K562 (cell line): Measurements from ENCODE around the gene SCAMP3. TPM values are rescaled to one million over a fixed set of nuclear protein-coding genes. Genes with fewer than 3 reads are reported as not detected.
A peak's percentile ranks its signal among the peaks of the same experiment; 100 is the strongest.

Source experiments
- ADNP ChIP-seq: fragments of 200-800 bp; sonication (Bioruptor generic); IDR thresholded peaks from 2 replicates; pipeline ENCODE4 v1.6.1; 2016; ENCODE audit warnings: missing genetic modification characterization, missing compliant biosample characterization
- ELF1 ChIP-seq: fragments of 200-800 bp; sonication (Bioruptor generic); IDR thresholded peaks from 2 replicates; pipeline ENCODE4 v1.6.1; 2016; ENCODE audit warnings: missing genetic modification characterization, missing compliant biosample characterization
- ETS2 ChIP-seq: IDR thresholded peaks from 2 replicates; pipeline ENCODE4 v1.6.1; 2016; ENCODE audit warnings: borderline replicate concordance, missing genetic modification characterization, mild to moderate bottlenecking, moderate library complexity, missing compliant biosample characterization; ENCODE audit not compliant: poor library complexity, severe bottlenecking
- EZH2 ChIP-seq: IDR thresholded peaks from 2 replicates; pipeline ENCODE4 v1.6.1; 2012; ENCODE audit warnings: low read depth, mild to moderate bottlenecking, inconsistent platforms, low read length, borderline replicate concordance
- FOXJ3 ChIP-seq: sonication (generic); formaldehyde crosslinking; IDR thresholded peaks from 2 replicates; pipeline ENCODE4 v1.4.0; 2020; ENCODE audit warnings: mild to moderate bottlenecking, missing genetic modification reagents
- HCFC1 ChIP-seq: IDR thresholded peaks from 2 replicates; pipeline ENCODE4 v1.6.1; 2012; ENCODE audit warnings: low read depth, low read length, improper control_type of control experiment
- HEY1 ChIP-seq: fragments of 250-450 bp; sonication (Bioruptor Pico); IDR thresholded peaks from 2 replicates; pipeline ENCODE4 v1.5.0; 2020; ENCODE audit warnings: mild to moderate bottlenecking, moderate library complexity, borderline replicate concordance
- KLF1 ChIP-seq: fragments of 450-650 bp; IDR thresholded peaks from 2 replicates; pipeline ENCODE4 v1.6.1; 2016; ENCODE audit warnings: missing genetic modification characterization, missing compliant biosample characterization
- MED1 ChIP-seq: sonication (generic); formaldehyde crosslinking; IDR thresholded peaks from 2 replicates; pipeline ENCODE4 v1.8.1; 2023; ENCODE audit warnings: missing genetic modification reagents, borderline replicate concordance
- MEF2D ChIP-seq: conservative IDR thresholded peaks from 2 replicates; pipeline ENCODE4 v1.6.1; 2016; ENCODE audit warnings: low read depth, missing genetic modification characterization, missing compliant biosample characterization
- NFE2L1 ChIP-seq: fragments of 450-650 bp; IDR thresholded peaks from 2 replicates; pipeline ENCODE4 v1.6.1; 2016; ENCODE audit warnings: missing genetic modification characterization, low read depth, mild to moderate bottlenecking, missing compliant biosample characterization, moderate library complexity, borderline replicate concordance
- NRF1 ChIP-seq, 2 experiments: fragments of 450-650 bp; IDR thresholded peaks in 1 of 2; conservative IDR thresholded peaks in 1 of 2; 2 replicates each; pipeline ENCODE4 v1.6.1; 2014; ENCODE audit warnings: mild to moderate bottlenecking in 2 of 2
- SMAD3 ChIP-seq: fragments of 450-650 bp; formaldehyde crosslinking; conservative IDR thresholded peaks from 2 replicates; pipeline ENCODE4 v1.4.0; 2020; ENCODE audit warnings: mild to moderate bottlenecking
- U2AF2 ChIP-seq: fragments of 200-400 bp; formaldehyde crosslinking; optimal IDR thresholded peaks from 2 replicates; pipeline ENCODE3; 2017; ENCODE audit warnings: low read depth, mild to moderate bottlenecking, low read length
- WHSC1 ChIP-seq: IDR thresholded peaks from one replicate; pipeline ENCODE4 v1.6.1; 2012; ENCODE audit warnings: low read length, control low read depth, inconsistent platforms
- XRCC3 ChIP-seq: fragments of 450-650 bp; IDR thresholded peaks from 2 replicates; pipeline ENCODE4 v1.6.1; 2017; ENCODE audit warnings: mild to moderate bottlenecking, moderate library complexity
- ZBTB5 ChIP-seq: fragments of 450-650 bp; IDR thresholded peaks from 2 replicates; pipeline ENCODE4 v1.6.1; 2017; ENCODE audit warnings: antibody characterized with exemption
- ZNF347 ChIP-seq: fragments of 450-650 bp; formaldehyde crosslinking; IDR thresholded peaks from 2 replicates; pipeline ENCODE4 v1.4.0; 2020; ENCODE audit warnings: low read depth, mild to moderate bottlenecking, moderate library complexity
- polyA plus RNA-seq, 8 experiments: library from polyadenylated mRNA; depleted of rRNA in 4 of 8; stranded (reverse) in 5 of 8; unstranded in 3 of 8; fragments of >200 nt; fragmentation: Nextera tagmentation in 2 of 8; fragmentation: Illumina TruSeq in 1 of 8; extraction: Ambion mirVana in 2 of 8; extraction: Trizol in 1 of 8; gene quantifications; 2 replicates each; pipeline versions ENCODE4 v1.2.1 to v1.2.3, GENCODE V29; 2011 to 2014; ENCODE audit warnings: inconsistent platforms in 1 of 8, missing spikeins in 1 of 8
- total RNA-seq, 7 experiments: library from RNA; depleted of rRNA in 6 of 7; stranded (reverse); fragments of >200 nt in 6 of 7; fragmentation: Illumina TruSeq in 2 of 7; extraction: Trizol in 2 of 7; gene quantifications; 2 replicates each; pipeline versions ENCODE4 v1.2.1 to v1.2.3, GENCODE V29; 2011 to 2021; ENCODE audit warnings: low replicate concordance in 1 of 7
- TF ChIP-seq, protein P1 (sequence below): fragments of 450-650 bp; IDR thresholded peaks from 2 replicates; pipeline ENCODE4 v1.6.1; 2018; ENCODE audit not compliant: partially characterized antibody
- TF ChIP-seq, protein P2 (sequence below): fragments of 250-450 bp; sonication (Bioruptor Pico); IDR thresholded peaks from 2 replicates; pipeline ENCODE4 v1.8.0; 2021; ENCODE audit warnings: moderate library complexity, mild to moderate bottlenecking, inconsistent platforms
- TF ChIP-seq, protein P3 (sequence below): fragments of 450-650 bp; formaldehyde crosslinking; conservative IDR thresholded peaks from 2 replicates; pipeline ENCODE4 v1.4.0; 2022; ENCODE audit warnings: mild to moderate bottlenecking, missing genetic modification characterization

The SCAMP3 gene
- total and polyA plus RNA-seq, 9 of the 15 experiments (the other 6 are each of a cell fraction or from before 2014, with no cell fraction given) = 14.2 to 131 (median 86.1) TPM

DNA sequence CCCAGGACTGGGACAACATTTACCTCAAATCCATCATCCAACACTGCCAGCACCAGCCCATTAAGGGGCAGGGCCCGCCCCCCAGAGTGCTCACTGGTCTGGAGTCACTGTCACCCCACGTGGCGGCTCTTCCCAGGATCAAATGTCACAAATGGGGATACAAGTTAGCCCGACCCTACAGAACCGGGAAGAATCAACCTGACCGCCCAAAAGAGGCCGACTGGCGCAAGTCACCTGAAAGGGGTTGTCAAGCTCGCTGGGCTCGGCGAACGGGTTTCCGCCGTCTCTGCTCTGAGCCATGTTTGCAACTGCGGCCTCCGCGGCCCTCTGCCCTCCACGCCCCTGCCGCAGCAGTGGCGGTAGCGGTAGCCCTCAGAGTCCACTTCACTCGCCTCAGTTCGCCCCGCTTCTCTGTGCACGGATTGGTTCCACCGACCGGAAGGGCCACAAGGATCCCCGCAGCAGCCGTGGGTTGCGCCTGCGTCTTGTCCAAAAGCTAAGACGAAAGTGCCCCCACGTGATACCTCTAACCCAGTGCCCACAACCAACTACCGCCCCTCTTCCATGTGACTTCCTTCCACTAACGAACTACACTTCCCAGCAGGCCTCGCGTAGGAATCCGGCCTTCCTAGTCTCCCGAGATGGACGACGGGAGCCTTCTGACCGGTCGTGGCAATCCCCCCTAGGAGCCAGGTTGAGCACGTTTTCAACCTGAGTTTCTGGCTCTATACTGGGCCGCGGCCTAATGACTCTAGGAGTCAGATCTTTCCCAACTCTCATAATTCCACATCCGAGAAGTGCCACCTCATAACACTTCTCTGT, at the start of gene SCAMP3 (continued):
- TF ChIP-seq, protein P1, sequence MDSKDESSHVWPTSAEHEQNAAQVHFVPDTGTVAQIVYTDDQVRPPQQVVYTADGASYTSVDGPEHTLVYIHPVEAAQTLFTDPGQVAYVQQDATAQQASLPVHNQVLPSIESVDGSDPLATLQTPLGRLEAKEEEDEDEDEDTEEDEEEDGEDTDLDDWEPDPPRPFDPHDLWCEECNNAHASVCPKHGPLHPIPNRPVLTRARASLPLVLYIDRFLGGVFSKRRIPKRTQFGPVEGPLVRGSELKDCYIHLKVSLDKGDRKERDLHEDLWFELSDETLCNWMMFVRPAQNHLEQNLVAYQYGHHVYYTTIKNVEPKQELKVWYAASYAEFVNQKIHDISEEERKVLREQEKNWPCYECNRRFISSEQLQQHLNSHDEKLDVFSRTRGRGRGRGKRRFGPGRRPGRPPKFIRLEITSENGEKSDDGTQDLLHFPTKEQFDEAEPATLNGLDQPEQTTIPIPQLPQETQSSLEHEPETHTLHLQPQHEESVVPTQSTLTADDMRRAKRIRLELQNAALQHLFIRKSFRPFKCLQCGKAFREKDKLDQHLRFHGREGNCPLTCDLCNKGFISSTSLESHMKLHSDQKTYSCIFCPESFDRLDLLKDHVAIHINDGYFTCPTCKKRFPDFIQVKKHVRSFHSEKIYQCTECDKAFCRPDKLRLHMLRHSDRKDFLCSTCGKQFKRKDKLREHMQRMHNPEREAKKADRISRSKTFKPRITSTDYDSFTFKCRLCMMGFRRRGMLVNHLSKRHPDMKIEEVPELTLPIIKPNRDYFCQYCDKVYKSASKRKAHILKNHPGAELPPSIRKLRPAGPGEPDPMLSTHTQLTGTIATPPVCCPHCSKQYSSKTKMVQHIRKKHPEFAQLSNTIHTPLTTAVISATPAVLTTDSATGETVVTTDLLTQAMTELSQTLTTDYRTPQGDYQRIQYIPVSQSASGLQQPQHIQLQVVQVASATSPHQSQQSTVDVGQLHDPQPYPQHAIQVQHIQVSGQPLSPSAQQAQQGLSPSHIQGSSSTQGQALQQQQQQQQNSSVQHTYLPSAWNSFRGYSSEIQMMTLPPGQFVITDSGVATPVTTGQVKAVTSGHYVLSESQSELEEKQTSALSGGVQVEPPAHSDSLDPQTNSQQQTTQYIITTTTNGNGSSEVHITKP = peak; percentile 88
- TF ChIP-seq ETS2 (no peak), MED1 (CRISPR knock-in tag) (no peak), NFE2L1 (tag) (no peak), WHSC1 (no peak), HCFC1 (peak; percentile 96), MEF2D (no peak), NRF1 (conservative IDR thresholded peaks at IDR 0.05 in 1 of 2, IDR thresholded peaks at IDR 0.05 in 1 of 2) (peak; percentile 94 to 95), XRCC3 (no peak), ZNF347 (CRISPR knock-in tag) (no peak), HEY1 (CRISPR knock-in tag) (peak; percentile 82), U2AF2 (no peak), SMAD3 (CRISPR knock-in tag) (peak; percentile 64; the same call in 1 of the 2 replicates), ADNP (tag) (no peak), KLF1 (tag) (peak; percentile 26; the same call in 1 of the 2 replicates), FOXJ3 (no peak), ZBTB5 (no peak), ELF1 (peak; percentile 93), EZH2 (no peak)
- TF ChIP-seq, protein P2, sequence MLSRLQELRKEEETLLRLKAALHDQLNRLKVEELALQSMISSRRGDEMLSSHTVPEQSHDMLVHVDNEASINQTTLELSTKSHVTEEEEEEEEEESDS (CRISPR knock-in tag) = no peak
- TF ChIP-seq, protein P3, sequence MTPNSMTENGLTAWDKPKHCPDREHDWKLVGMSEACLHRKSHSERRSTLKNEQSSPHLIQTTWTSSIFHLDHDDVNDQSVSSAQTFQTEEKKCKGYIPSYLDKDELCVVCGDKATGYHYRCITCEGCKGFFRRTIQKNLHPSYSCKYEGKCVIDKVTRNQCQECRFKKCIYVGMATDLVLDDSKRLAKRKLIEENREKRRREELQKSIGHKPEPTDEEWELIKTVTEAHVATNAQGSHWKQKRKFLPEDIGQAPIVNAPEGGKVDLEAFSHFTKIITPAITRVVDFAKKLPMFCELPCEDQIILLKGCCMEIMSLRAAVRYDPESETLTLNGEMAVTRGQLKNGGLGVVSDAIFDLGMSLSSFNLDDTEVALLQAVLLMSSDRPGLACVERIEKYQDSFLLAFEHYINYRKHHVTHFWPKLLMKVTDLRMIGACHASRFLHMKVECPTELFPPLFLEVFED (CRISPR knock-in tag) = peak; percentile 94
